ENCODE results near the gene VSTM1.

DNA sequence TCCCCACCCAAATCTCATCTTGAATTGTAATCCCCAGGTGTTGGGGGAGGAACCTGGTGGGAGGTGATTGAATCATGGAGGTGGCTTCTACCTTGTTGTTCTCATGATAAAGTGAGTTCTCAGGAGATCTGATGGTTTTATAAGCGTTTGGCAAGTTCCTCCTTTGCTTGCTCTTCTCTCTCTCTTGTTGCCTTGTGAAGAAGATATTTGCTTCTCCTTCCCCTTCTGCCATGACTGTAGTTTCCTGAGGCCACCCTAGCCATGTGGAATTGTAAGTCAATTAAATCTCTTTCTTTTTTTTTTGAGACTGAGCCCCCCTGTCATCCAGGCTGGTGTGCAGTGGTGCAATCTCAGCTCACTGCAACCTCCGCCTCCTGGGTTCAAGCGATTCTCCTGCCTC, 34.4 kb downstream of the VSTM1 start:
- TF ChIP-seq, protein P1, sequence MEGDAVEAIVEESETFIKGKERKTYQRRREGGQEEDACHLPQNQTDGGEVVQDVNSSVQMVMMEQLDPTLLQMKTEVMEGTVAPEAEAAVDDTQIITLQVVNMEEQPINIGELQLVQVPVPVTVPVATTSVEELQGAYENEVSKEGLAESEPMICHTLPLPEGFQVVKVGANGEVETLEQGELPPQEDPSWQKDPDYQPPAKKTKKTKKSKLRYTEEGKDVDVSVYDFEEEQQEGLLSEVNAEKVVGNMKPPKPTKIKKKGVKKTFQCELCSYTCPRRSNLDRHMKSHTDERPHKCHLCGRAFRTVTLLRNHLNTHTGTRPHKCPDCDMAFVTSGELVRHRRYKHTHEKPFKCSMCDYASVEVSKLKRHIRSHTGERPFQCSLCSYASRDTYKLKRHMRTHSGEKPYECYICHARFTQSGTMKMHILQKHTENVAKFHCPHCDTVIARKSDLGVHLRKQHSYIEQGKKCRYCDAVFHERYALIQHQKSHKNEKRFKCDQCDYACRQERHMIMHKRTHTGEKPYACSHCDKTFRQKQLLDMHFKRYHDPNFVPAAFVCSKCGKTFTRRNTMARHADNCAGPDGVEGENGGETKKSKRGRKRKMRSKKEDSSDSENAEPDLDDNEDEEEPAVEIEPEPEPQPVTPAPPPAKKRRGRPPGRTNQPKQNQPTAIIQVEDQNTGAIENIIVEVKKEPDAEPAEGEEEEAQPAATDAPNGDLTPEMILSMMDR (IDR thresholded peaks at IDR 0.05), result no peak
- TF ChIP-seq EZH2phosphoT487 (IDR thresholded peaks at IDR 0.05), result no peak
- no peak for TF ChIP-seq EZH2 (IDR thresholded peaks at IDR 0.05)
